GM21360 (cell line): ENCODE measurements around the gene ASNS.

Experiments
- ATAC-seq: cut with Tn5 transposase; IDR thresholded peaks from one replicate; pipeline ENCODE4 v1.9.1; 2021; ENCODE audit warnings: mild to moderate bottlenecking, moderate library complexity; ENCODE audit not compliant: unreplicated experiment

The ASNS gene

GRCh38 chr7:97842772-97843345 is 29.3 kb downstream of the ASNS start:
- no peak for ATAC-seq

- ATAC-seq: no peak
Measured at GRCh38 chr7:97842006-97842405, 30.2 kb downstream of the ASNS start.

- ATAC-seq: peak; percentile 85
Measured at GRCh38 chr7:97835296-97836138, 36.7 kb downstream of the ASNS start.

GRCh38 chr7:97819161-97819560 is 53.0 kb downstream of the ASNS start:
- no peak for ATAC-seq

- ATAC-seq: no peak
Measured at GRCh38 chr7:97818066-97818663, 54.0 kb downstream of the ASNS start.
